Nephron (organoid): ENCODE data around the gene HRAS.

Experiments used
- H3K27ac Mint-ChIP-seq, 3 experiments: 2 replicates each; pipeline ENCODE4 v1.8.0; 2020; ENCODE audit warnings: mixed read lengths in 3 of 3, mild to moderate bottlenecking in 2 of 3, moderate library complexity in 1 of 3
- H3K27me3 Mint-ChIP-seq: 2 replicates; pipeline ENCODE4 v1.8.0; 2021; ENCODE audit warnings: low read depth, mild to moderate bottlenecking, moderate library complexity, mixed read lengths
- H3K36me3 Mint-ChIP-seq: 2 replicates; pipeline ENCODE4 v1.8.0; 2020; ENCODE audit warnings: low read depth, mixed read lengths
- H3K4me1 Mint-ChIP-seq: 2 replicates; pipeline ENCODE4 v1.8.0; 2020; ENCODE audit warnings: mixed read lengths
- H3K4me3 Mint-ChIP-seq, 3 experiments: 2 replicates each; pipeline ENCODE4 v1.8.0; 2020; ENCODE audit warnings: mild to moderate bottlenecking in 3 of 3, mixed read lengths in 3 of 3, moderate library complexity in 2 of 3
- H3K9me3 Mint-ChIP-seq: 2 replicates; pipeline ENCODE4 v1.8.0; 2020; ENCODE audit warnings: mixed read lengths
- TF ChIP-seq, protein P1 (sequence below), 3 experiments: fragments of 200-600 bp; sonication (generic); IDR thresholded peaks; one replicate each; pipeline ENCODE4 v1.5.0; 2021; ENCODE audit warnings: antibody characterized with exemption in 3 of 3; ENCODE audit not compliant: unreplicated experiment in 3 of 3

Gene HRAS

DNA sequence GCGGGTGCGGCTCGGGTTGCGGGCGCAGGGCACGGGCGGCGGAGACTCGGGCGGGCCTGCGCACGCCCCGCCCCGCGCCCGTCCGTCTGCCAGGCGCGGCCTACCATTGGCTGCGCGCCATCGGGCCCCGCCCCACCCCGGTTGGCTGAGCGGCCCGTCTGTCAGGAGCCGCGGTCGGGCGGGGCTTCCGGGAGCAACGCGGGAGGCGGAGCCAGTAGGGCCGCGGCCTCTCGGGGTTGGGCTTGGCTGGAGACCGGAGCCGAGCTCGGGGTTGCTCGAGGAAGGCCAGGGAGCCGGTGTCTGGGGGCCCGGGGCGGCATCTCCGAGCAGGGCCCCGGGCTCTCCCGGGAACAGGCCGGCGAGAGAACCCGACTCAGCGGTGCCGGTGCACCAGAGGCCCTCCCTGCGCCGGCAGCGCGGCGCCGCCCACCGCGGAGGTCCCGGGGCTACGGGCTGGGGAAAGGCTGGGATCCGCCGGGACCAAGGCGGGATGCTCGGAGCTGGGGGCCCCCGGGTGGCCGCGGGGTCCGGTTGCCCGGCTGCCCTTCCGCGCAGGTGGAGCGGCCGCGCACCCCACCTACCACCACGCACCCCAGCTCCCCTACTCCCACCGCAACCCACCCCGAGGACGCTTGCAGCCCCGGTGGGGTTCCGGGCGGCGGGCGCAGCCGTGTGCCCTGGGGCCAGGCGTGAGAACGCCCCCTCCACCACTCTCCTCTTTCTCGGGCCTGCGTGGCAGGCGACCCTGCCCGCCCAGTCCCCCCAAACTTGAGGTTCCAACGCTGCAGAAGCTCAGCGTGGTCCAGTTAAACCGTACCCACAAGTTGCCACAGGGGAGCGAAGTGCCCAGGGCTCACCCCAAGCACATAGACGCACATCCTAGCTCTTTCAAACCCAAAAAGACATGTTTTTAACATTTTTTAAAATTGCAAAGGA is at the start of gene HRAS:
Gene HRAS, minus strand, starts transcription at position 58 of the 936 bp plus-strand sequence.
- Mint-ChIP-seq H3K27me3 (peaks cover 23% of the 10 kb centered on the region), H3K4me1 (peaks cover 4% of the 10 kb centered on the region), H3K27ac (peak within 1 kb of the TSS in 2 of 3 experiments; percentile 91 to 95), H3K36me3 (no peaks in the 10 kb centered on the region), H3K9me3 (no peaks in the 10 kb centered on the region), H3K4me3 (peak within 1 kb of the TSS; percentile 93 to 96 (median 95))
- TF ChIP-seq, protein P1, sequence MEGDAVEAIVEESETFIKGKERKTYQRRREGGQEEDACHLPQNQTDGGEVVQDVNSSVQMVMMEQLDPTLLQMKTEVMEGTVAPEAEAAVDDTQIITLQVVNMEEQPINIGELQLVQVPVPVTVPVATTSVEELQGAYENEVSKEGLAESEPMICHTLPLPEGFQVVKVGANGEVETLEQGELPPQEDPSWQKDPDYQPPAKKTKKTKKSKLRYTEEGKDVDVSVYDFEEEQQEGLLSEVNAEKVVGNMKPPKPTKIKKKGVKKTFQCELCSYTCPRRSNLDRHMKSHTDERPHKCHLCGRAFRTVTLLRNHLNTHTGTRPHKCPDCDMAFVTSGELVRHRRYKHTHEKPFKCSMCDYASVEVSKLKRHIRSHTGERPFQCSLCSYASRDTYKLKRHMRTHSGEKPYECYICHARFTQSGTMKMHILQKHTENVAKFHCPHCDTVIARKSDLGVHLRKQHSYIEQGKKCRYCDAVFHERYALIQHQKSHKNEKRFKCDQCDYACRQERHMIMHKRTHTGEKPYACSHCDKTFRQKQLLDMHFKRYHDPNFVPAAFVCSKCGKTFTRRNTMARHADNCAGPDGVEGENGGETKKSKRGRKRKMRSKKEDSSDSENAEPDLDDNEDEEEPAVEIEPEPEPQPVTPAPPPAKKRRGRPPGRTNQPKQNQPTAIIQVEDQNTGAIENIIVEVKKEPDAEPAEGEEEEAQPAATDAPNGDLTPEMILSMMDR (IDR thresholded peaks at IDR 0.05; ENCODE audit: unreplicated experiment in 3 of 3): no peak

DNA sequence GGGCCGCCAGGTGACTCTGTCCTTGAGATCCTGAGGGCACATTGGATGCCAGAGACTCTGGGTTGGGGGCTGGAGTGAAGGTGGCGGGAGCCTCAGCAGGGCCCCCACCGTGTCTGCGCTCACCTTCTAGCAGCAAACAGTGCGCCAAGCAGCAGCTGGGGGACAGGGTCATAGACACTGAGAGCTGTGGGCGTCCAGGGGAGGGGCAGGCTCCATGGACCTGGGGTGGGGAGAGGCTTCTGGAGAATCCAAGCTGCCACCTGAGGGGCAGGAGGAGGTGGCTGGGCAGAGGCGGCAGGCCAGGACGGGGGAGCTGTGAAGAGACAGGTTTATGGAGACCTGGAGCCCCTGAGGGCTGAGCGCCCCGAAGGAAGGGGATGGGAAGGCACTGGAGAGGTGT is 48.9 kb upstream of the HRAS start:
- peaks cover 11% of the 10 kb centered on the region for H3K4me1 Mint-ChIP-seq
- peaks cover 39% of the 10 kb centered on the region for H3K36me3 Mint-ChIP-seq
- H3K4me3 Mint-ChIP-seq: no peak overlapping the region
- H3K27me3 Mint-ChIP-seq: no peaks in the 10 kb centered on the region
- no peak overlapping the region for H3K27ac Mint-ChIP-seq
- TF ChIP-seq, protein P1 (IDR thresholded peaks at IDR 0.05; ENCODE audit: unreplicated experiment in 3 of 3): no peak
- H3K9me3 Mint-ChIP-seq: no peaks in the 10 kb centered on the region

DNA sequence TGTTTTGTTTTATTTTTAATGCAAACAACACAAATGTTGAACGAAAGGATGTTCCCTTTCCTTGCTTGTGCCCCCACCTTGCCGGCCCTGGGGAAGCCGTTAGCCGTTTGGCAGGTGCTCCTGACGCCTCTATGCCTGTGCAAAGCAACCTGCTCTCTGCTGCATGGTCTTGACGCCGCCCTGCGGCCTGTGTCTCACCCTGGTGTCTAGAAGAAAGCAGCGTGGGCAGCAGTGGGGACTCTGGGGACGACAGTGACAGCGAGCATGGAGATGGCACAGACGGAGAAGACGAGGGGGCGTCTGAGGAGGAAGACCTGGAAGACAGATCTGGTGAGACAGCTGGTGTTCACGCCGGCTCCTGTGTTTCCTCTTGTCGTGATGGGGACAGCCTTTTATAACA is 46.4 kb upstream of the HRAS start:
- no peaks in the 10 kb centered on the region for H3K27me3 Mint-ChIP-seq
- H3K4me3 Mint-ChIP-seq: no peak overlapping the region
- peaks cover 21% of the 10 kb centered on the region for H3K36me3 Mint-ChIP-seq
- no peak overlapping the region for H3K27ac Mint-ChIP-seq
- H3K9me3 Mint-ChIP-seq: no peaks in the 10 kb centered on the region
- peaks cover 18% of the 10 kb centered on the region for H3K4me1 Mint-ChIP-seq
- TF ChIP-seq, protein P1 (IDR thresholded peaks at IDR 0.05; ENCODE audit: unreplicated experiment in 3 of 3): no peak

DNA sequence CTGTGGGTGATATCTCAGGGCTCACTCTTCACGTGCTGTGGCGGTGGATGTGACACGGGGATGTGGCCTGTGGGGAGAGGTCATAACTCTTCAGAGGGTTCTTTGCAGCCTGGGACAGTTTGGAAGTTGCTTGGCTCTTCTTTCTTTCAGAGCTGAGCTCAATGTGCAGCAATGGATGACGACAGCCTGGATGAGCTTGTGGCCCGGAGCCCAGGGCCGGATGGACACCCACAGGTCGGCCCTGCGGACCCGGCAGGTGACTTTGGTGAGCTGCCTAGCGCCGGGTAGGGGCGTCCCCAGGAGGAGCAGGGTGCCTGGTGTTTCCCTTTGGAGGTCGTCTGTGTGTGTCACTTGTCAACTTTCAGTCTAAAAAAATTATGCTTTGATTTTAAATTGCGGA is 46.0 kb upstream of the HRAS start:
- Mint-ChIP-seq H3K4me3 (peak overlapping the region; percentile 38 to 72 (median 66)), H3K36me3 (peaks cover 19% of the 10 kb centered on the region), H3K27me3 (peaks cover under 1% of the 10 kb centered on the region), H3K27ac (no peak overlapping the region), H3K4me1 (peaks cover 18% of the 10 kb centered on the region), H3K9me3 (no peaks in the 10 kb centered on the region)
- TF ChIP-seq, protein P1 (IDR thresholded peaks at IDR 0.05; ENCODE audit: unreplicated experiment in 3 of 3): no peak

DNA sequence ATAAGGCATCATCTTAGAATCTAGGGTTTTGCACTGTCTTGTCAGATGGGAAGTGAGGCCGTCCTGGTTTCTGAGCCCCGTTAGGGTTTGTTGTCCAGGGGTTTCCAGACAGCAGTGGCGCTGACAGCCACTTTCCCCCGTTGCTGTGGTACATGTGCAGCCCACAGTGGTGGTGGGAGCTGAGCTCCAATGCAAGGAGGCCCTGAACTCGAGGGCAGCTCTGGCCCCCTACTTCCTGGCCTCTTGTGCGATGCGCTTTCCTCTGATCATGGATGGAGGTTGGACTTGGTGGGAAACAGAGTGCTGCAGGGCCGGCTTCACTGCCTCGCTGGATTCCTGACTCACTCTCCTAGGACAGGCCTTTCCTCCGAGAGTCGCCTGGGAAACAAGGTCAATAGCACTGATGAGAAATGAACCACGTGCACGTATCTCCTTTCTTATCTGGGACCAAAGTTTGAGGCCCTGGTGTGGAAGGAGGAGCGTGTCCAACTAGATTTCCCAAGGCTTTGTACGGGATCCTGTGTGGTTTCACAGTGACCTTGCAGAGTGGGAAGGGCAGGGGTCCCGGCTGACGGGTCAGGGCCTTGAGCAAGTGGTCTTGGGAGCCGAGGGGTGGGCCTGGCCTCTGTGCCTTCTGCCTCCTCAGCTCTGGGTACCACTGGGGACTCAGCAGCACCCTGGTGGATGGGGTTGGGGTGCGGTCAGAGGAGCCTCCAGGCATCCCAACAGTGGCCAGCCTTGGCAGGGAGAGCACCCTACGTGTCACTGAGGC is 44.6 kb upstream of the HRAS start:
- TF ChIP-seq, protein P1 (IDR thresholded peaks at IDR 0.05; ENCODE audit: unreplicated experiment in 3 of 3): no peak
- peak overlapping the region in 1 of 3 experiments; percentile 27 for H3K27ac Mint-ChIP-seq
- H3K27me3 Mint-ChIP-seq: peaks cover 8% of the 10 kb centered on the region
- no peaks in the 10 kb centered on the region for H3K9me3 Mint-ChIP-seq
- peaks cover 21% of the 10 kb centered on the region for H3K4me1 Mint-ChIP-seq
- H3K4me3 Mint-ChIP-seq: peak overlapping the region; percentile 67 to 93 (median 83)
- peaks cover 15% of the 10 kb centered on the region for H3K36me3 Mint-ChIP-seq
